Stimulated activated CD4-positive, alpha-beta T cell treated with anti-CD3 and anti-CD28 coated beads, TNF-alpha, amount 100 ng/mL, for 1 hour (primary cell): ENCODE results near the gene RPH3AL.
"Not testable (repeated sequence)": the region's sequence is repeated elsewhere in the genome, so short reads cannot be mapped to it uniquely, and the experiment has no call there.

Experiments used
- DNase-seq, 3 donors: peaks; one replicate each; pipeline ENCODE4 v3.0.0-alpha.2; 2020; ENCODE audit warnings: low read depth in 3 of 3, low spot score in 1 of 3

RPH3AL gene

GRCh38 chr17:227078-227945 lies 125.3 kb downstream of the RPH3AL start:
- no peak for DNase-seq

- no peak for DNase-seq
Observed at GRCh38 chr17:226108-227077, 126.2 kb downstream of the RPH3AL start.

- no peak for DNase-seq
Observed at GRCh38 chr17:225551-225950, 127.1 kb downstream of the RPH3AL start.

GRCh38 chr17:224576-224975 lies 128.0 kb downstream of the RPH3AL start:
- DNase-seq: not testable (repeated sequence)

GRCh38 chr17:223723-224471 lies 128.7 kb downstream of the RPH3AL start:
- no peak for DNase-seq

GRCh38 chr17:222172-222571 lies 130.4 kb downstream of the RPH3AL start:
- no peak for DNase-seq

- no peak for DNase-seq
Observed at GRCh38 chr17:219696-220095, 132.9 kb downstream of the RPH3AL start.

- DNase-seq: no peak
Observed at GRCh38 chr17:218432-219110, 134.0 kb downstream of the RPH3AL start.

GRCh38 chr17:216625-217024 lies 136.0 kb downstream of the RPH3AL start:
- no peak for DNase-seq

GRCh38 chr17:215563-216478 lies 136.8 kb downstream of the RPH3AL start:
- not testable (repeated sequence) for DNase-seq

- DNase-seq: no peak
Observed at GRCh38 chr17:214881-215331, 137.7 kb downstream of the RPH3AL start.

- DNase-seq: no peak
Observed at GRCh38 chr17:213286-214105, 139.1 kb downstream of the RPH3AL start.

- no peak for DNase-seq
Observed at GRCh38 chr17:210402-210801, 142.2 kb downstream of the RPH3AL start.

- no peak for DNase-seq
Observed at GRCh38 chr17:208429-208828, 144.2 kb downstream of the RPH3AL start.

GRCh38 chr17:207775-208174 lies 144.8 kb downstream of the RPH3AL start:
- DNase-seq: no peak

- no peak for DNase-seq
Observed at GRCh38 chr17:206941-207560, 145.6 kb downstream of the RPH3AL start.

GRCh38 chr17:206484-206883 lies 146.1 kb downstream of the RPH3AL start:
- not testable (repeated sequence) for DNase-seq

GRCh38 chr17:205817-206216 lies 146.8 kb downstream of the RPH3AL start:
- no peak for DNase-seq
